A172 (cell line): ENCODE measurements around the gene PITPNM2. TPM values are rescaled to one million over a fixed set of nuclear protein-coding genes. Genes with fewer than 3 reads are reported as not detected.

Experiments
- DNase-seq: peaks from one replicate; pipeline ENCODE4 v3.0.0-alpha.2; 2015; ENCODE audit warnings: low spot score
- total RNA-seq: library from RNA; depleted of rRNA; stranded (reverse); fragments of >200 nt; shearing (Covaris generic); gene quantifications from 2 replicates; pipeline ENCODE4 v1.2.3, GENCODE V29; 2014; rRNA removed

The PITPNM2 gene
- 1.8 and 3.6 TPM in 2 replicates for total RNA-seq

GRCh38 chr12:123150744-123151456 lies at the start of gene PITPNM2:
TSS of gene PITPNM2 (minus strand) at chr12:123151090. CDS start at chr12:123034590, 116,500 bp downstream.
- DNase-seq, result no peak

- DNase-seq, result no peak
These were observed 49.5 kb upstream of the PITPNM2 start for GRCh38 chr12:123200414-123200813.

- DNase-seq, result no peak
These were observed 49.0 kb upstream of the PITPNM2 start for GRCh38 chr12:123199936-123200335.

GRCh38 chr12:123187637-123188036 lies 36.7 kb upstream of the PITPNM2 start:
- no peak for DNase-seq

- DNase-seq, result no peak
These were observed 29.3 kb upstream of the PITPNM2 start for GRCh38 chr12:123180171-123180570.

- DNase-seq, result no peak
These were observed 21.1 kb upstream of the PITPNM2 start for GRCh38 chr12:123171967-123172366.

- DNase-seq, result no peak
These were observed 16.4 kb upstream of the PITPNM2 start for GRCh38 chr12:123167329-123167728.

- no peak for DNase-seq
These were observed 14.6 kb upstream of the PITPNM2 start for GRCh38 chr12:123165537-123165936.

GRCh38 chr12:123164710-123165261 lies 13.9 kb upstream of the PITPNM2 start:
- DNase-seq, result no peak

- DNase-seq, result no peak
These were observed 13.3 kb upstream of the PITPNM2 start for GRCh38 chr12:123164222-123164621.

GRCh38 chr12:123163227-123163626 lies 12.3 kb upstream of the PITPNM2 start:
- DNase-seq, result no peak

- DNase-seq, result no peak
These were observed 10.1 kb upstream of the PITPNM2 start for GRCh38 chr12:123160801-123161487.

GRCh38 chr12:123153906-123154305 lies 3.0 kb upstream of the PITPNM2 start:
- no peak for DNase-seq

GRCh38 chr12:123152833-123153232 lies 1.9 kb upstream of the PITPNM2 start:
- DNase-seq, result no peak

GRCh38 chr12:123151457-123152454 lies 866 bp upstream of the PITPNM2 start:
- no peak for DNase-seq

- no peak for DNase-seq
These were observed 581 bp downstream of the PITPNM2 start for GRCh38 chr12:123150275-123150743.

- DNase-seq, result no peak
These were observed 1.2 kb downstream of the PITPNM2 start for GRCh38 chr12:123149501-123150274.

GRCh38 chr12:123149088-123149487 lies 1.8 kb downstream of the PITPNM2 start:
- no peak for DNase-seq

- DNase-seq, result no peak
These were observed 2.2 kb downstream of the PITPNM2 start for GRCh38 chr12:123148655-123149054.

GRCh38 chr12:123148223-123148622 lies 2.7 kb downstream of the PITPNM2 start:
- no peak for DNase-seq

GRCh38 chr12:123145211-123145610 lies 5.7 kb downstream of the PITPNM2 start:
- no peak for DNase-seq
